Pancreas (tissue), 10 donors: ENCODE results near the gene RTP4. TPM values are rescaled to one million over a fixed set of nuclear protein-coding genes. Genes with fewer than 3 reads are reported as not detected.

ENCODE experiments used
- ATAC-seq, 4 donors: fragments of 200-7000 bp; cut with Tn5 transposase; one replicate each; pipeline versions ENCODE4 v1.8.0 to v1.9.1; 2020; ENCODE audit warnings: mild to moderate bottlenecking in 4 of 4, moderate library complexity in 4 of 4
- DNase-seq, 6 donors: peaks; one replicate each; pipeline ENCODE4 v3.0.0-alpha.2; 2020
- FAIRE-seq: peaks from 2 replicates; lab custom pipeline; 2012; peaks lifted over from hg19 to GRCh38; lab: Jason Lieb, UNC
- H3K27ac ChIP-seq, 4 donors: fragments of 200-600 bp; sonication (generic); 1 replicate in 3 of 4; 2 replicates in 1 of 4; pipeline versions ENCODE4 v1.5.0 to v1.8.0; 2020
- H3K27me3 ChIP-seq, 4 donors: fragments of 200-600 bp; one replicate each; pipeline ENCODE4 v1.8.0; 2021
- H3K36me3 ChIP-seq, 3 donors: fragments of 200-600 bp; sonication (generic) in 1 of 3; one replicate each; pipeline versions ENCODE4 v1.5.0 to v1.8.0; 2020 to 2021
- H3K4me1 ChIP-seq, 3 donors: fragments of 200-600 bp; one replicate each; pipeline ENCODE4 v1.8.0; 2021
- H3K4me3 ChIP-seq, 4 donors: fragments of 200-600 bp; sonication (generic) in 2 of 4; one replicate each; pipeline versions ENCODE4 v1.5.0 to v1.8.0; 2020 to 2021
- H3K9me3 ChIP-seq, 4 donors: fragments of 200-600 bp; one replicate each; pipeline ENCODE4 v1.8.0; 2021
- WGBS, 2 donors: extraction: QIAGEN DNeasy Blood & Tissue Kit; methylation state at CpG; one replicate each; pipeline ENCODE4 v1.1.7; 2013; 5-methylcytosine and 5-hydroxymethylcytosine counted together
- intact Hi-C, 3 donors: fragments of 100-400 bp; cut with DNase I; formaldehyde crosslinking; loops; one replicate each; pipeline versions ENCODE4 v1.11.1 to v1.14.2; 2022
- polyA plus RNA-seq, 2 donors: library from polyadenylated mRNA; stranded (reverse); fragments of 200-250 nt; gene quantifications; one replicate each; pipeline ENCODE4 v1.2.3, GENCODE V29; 2013
- total RNA-seq, 6 donors: library from RNA; stranded (reverse); fragmentation: NEBNext Ultra II Directional in 4 of 6; extraction: Animal tissue kit (Norgen Biotek cat#: 25700) in 4 of 6; gene quantifications; one replicate each; pipeline versions ENCODE4 v1.2.1 to v1.2.4, GENCODE V29; 2021 to 2023
- TF ChIP-seq, protein P1 (sequence below), 4 donors: fragments of 200-600 bp; sonication (generic) in 3 of 4; IDR thresholded peaks; one replicate each; pipeline versions ENCODE4 v1.5.0 to v1.8.0; 2021; ENCODE audit warnings: antibody characterized with exemption in 4 of 4
- donor health status: healthy with polysubstance abuse.
- donor health status: DM: no; HTN: no; CAD: no; lungs with moderate emphysema.
- donor health status: DM: no; HTN: no; CAD: no.
- donor health status: control.
- donor health status: control.
- donor health status: Bipolar disorder and iron deficiency.
- donor health status: DM: yes; HTN: yes; CAD: no.
- donor health status: DM: no; HTN: no; CAD: no.
- donor health status: DM: no; HTN: no; CAD: no.
- donor health status: DM: yes; HTN: yes; CAD: no.

The RTP4 gene
- total and polyA plus RNA-seq, 8 donors = 0.95 to 5.5 (median 2.5) TPM

DNA sequence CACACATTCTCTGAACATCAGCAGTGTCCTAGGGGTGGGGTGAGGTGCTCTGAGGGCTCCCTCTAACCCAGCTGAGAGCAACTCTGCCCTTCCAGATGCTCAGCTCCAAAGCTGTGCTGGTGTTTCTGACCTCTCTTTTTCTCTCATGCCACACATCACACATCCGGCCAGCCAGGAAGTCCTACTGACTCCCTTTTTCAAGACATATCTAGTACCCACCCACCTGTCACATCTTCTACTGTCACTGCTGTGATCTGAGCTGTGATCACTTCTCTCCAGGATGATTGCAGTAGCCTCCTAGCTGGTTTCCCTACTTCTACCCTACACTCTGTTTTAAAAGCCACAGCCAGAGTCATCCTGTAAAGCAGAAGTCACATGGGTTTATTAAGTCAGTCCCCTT, 46.4 kb upstream of the RTP4 start:
- intact Hi-C loops = no loop called here
- peaks cover 0 to 5% (median 0%) of the 10 kb centered on the region in 3 donors for H3K4me1 ChIP-seq
- WGBS, 2 donors = 67 to 71% methylated on average over 1 of the region's 1 CpG
- no peaks in the 10 kb centered on the region for H3K9me3 ChIP-seq
- TF ChIP-seq, protein P1, sequence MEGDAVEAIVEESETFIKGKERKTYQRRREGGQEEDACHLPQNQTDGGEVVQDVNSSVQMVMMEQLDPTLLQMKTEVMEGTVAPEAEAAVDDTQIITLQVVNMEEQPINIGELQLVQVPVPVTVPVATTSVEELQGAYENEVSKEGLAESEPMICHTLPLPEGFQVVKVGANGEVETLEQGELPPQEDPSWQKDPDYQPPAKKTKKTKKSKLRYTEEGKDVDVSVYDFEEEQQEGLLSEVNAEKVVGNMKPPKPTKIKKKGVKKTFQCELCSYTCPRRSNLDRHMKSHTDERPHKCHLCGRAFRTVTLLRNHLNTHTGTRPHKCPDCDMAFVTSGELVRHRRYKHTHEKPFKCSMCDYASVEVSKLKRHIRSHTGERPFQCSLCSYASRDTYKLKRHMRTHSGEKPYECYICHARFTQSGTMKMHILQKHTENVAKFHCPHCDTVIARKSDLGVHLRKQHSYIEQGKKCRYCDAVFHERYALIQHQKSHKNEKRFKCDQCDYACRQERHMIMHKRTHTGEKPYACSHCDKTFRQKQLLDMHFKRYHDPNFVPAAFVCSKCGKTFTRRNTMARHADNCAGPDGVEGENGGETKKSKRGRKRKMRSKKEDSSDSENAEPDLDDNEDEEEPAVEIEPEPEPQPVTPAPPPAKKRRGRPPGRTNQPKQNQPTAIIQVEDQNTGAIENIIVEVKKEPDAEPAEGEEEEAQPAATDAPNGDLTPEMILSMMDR (IDR thresholded peaks at IDR 0.05) = no peak
- ATAC-seq (no peak), FAIRE-seq (no peak), DNase-seq (no peak)
- no peak overlapping the region for H3K27ac ChIP-seq
- H3K36me3 ChIP-seq = no peaks in the 10 kb centered on the region
- H3K27me3 ChIP-seq = no peaks in the 10 kb centered on the region
- H3K4me3 ChIP-seq = no peak overlapping the region

DNA sequence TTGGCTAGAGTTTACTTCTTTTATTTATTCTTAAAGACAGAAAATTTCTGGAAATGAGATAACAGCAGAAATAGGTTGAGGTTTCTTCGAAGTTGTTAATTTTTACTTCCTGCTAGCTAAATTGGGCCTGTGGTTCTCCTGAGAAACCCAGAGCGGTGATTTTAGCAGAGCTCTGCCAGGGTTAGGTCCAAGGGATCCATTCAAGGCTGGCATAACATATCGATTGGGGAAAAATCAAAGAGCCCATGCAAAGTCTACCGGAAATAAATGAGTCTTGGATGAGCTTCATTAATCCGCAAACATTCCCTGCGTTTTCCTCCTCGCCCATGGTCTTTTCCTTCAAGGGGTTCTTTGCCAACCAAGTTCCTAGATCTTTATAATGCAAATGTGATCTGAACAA, 45.9 kb upstream of the RTP4 start:
- TF ChIP-seq, protein P1 (IDR thresholded peaks at IDR 0.05) = no peak
- no peak for DNase-seq
- Histone ChIP-seq H3K4me1 (peaks cover 0 to 5% (median 0%) of the 10 kb centered on the region in 3 donors), H3K9me3 (no peaks in the 10 kb centered on the region), H3K4me3 (no peak overlapping the region), H3K27me3 (no peaks in the 10 kb centered on the region), H3K36me3 (no peaks in the 10 kb centered on the region), H3K27ac (no peak overlapping the region)
- ATAC-seq = no peak
- FAIRE-seq = no peak
- intact Hi-C loops = no loop called here
- WGBS, 2 donors = 62 to 70% methylated on average over 7 of the region's 7 CpGs

DNA sequence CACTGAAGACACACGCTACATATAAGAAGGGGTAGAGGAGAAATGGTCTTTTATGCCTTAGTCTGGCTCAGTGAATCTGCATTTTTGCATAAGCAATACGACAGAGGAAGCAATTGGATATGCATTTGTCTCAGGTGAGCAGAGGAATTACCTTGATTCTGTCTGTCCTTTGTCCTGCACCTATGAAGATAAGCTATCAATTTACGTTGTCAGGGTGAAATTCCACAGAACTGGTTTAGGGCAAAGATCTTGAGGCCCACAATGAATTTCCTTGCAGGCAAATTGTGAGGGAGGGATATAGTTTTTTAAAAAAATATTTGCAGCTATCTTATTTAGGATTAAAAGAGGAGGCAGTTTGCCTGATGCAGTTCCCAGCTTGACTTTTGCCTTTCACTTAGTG, 45.1 kb upstream of the RTP4 start:
- Histone ChIP-seq H3K9me3 (no peaks in the 10 kb centered on the region), H3K4me3 (no peak overlapping the region), H3K4me1 (peaks cover 0 to 5% (median 0%) of the 10 kb centered on the region in 3 donors), H3K36me3 (no peaks in the 10 kb centered on the region), H3K27me3 (no peaks in the 10 kb centered on the region), H3K27ac (no peak overlapping the region)
- ATAC-seq = no peak
- FAIRE-seq = no peak
- DNase-seq = no peak
- WGBS, 2 donors = 38 to 46% methylated on average over 3 of the region's 3 CpGs
- intact Hi-C loops = no loop called here
- TF ChIP-seq, protein P1 (IDR thresholded peaks at IDR 0.05) = no peak

DNA sequence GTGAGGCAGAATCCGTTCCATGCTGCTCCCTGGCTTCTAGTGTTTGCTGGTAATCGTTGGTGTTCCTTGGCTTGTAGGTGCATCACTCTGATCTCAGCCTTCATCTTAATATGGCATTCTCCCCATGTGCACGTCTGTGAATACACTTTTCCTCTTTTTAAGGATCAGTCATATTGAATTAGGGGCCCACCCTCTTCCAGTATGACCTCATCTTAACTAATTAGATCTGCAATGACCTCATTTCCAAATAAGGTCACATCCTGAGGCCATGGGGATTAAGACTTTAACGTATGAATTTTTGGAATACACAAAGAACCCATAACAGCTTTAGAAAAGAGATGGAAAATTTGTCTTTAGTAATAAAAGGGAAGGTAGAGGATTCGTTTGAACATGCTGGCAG, 42.6 kb upstream of the RTP4 start:
- DNase-seq (no peak), ATAC-seq (no peak), FAIRE-seq (no peak)
- TF ChIP-seq, protein P1 (IDR thresholded peaks at IDR 0.05) = no peak
- Histone ChIP-seq H3K27me3 (no peaks in the 10 kb centered on the region), H3K4me3 (no peak overlapping the region), H3K36me3 (no peaks in the 10 kb centered on the region), H3K27ac (no peak overlapping the region), H3K4me1 (no peaks in the 10 kb centered on the region), H3K9me3 (no peaks in the 10 kb centered on the region)
- WGBS, 2 donors = 53 to 57% methylated on average over 5 of the region's 5 CpGs
- intact Hi-C loops = loop anchor here in 1 of 3 donors (5.0 kb wide), 1 partner anchor 108 kb away; no protein-coding TSS in a partner anchor

DNA sequence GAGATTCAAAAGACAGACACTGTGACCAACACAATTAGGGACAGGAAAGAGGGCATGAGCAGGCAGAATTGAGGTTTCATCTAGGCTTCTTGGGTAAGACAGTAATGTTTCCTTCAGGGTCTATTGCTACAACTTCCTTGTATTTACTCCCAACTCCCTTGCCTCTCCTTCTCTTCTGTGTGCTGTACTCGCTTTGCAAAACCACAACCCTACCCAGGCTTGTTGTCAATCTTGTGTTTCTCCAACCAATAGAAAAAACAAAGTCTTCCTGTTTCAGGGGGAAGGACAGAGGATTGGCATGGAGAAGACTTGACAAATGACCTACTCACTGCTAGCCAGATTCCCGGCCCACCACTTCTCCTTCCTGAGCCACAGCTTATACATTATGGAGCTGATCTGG, 40.3 kb upstream of the RTP4 start:
- H3K9me3 ChIP-seq = no peaks in the 10 kb centered on the region
- no peak overlapping the region for H3K27ac ChIP-seq
- no peak for DNase-seq
- WGBS, 2 donors = 80 to 81% methylated on average over 2 of the region's 2 CpGs
- TF ChIP-seq, protein P1 (IDR thresholded peaks at IDR 0.05) = no peak
- H3K4me3 ChIP-seq = no peak overlapping the region
- no peak for ATAC-seq
- H3K36me3 ChIP-seq = no peaks in the 10 kb centered on the region
- intact Hi-C loops = loop anchor here in 1 of 3 donors (5.0 kb wide), 1 partner anchor 111 kb away; no protein-coding TSS in a partner anchor
- no peaks in the 10 kb centered on the region for H3K4me1 ChIP-seq
- FAIRE-seq = no peak
- no peaks in the 10 kb centered on the region for H3K27me3 ChIP-seq
